Activated CD4-positive, alpha-beta T cell treated with anti-CD3 and anti-CD28 coated beads, Interleukin-2, Interleukin-6, amounts not matched to agents 100 ng/mL and 50 ng/mL, durations not matched to agents 16 hours and 8 hours (primary cell): ENCODE data around the gene ZBTB5.
A peak's percentile ranks its signal among the peaks of the same experiment; 100 is the strongest.
"Not testable (repeated sequence)": the region's sequence is repeated elsewhere in the genome, so short reads cannot be mapped to it uniquely, and the experiment has no call there.

Experiments
- DNase-seq: peaks from one replicate; pipeline ENCODE4 v3.0.0-alpha.2; 2020

ZBTB5 gene

GRCh38 chr9:37465249-37466036, at the start of gene ZBTB5:
TSS of gene ZBTB5 (minus strand) at chr9:37465450. CDS start at chr9:37442551, 22,899 bp downstream.
- peak; percentile 99 for DNase-seq

- no peak for DNase-seq
These were observed 49.7 kb upstream of the ZBTB5 start for GRCh38 chr9:37514999-37515398.

GRCh38 chr9:37514415-37514814, 49.2 kb upstream of the ZBTB5 start:
- not testable (repeated sequence) for DNase-seq

GRCh38 chr9:37512437-37512836, 47.2 kb upstream of the ZBTB5 start:
- no peak for DNase-seq

- no peak for DNase-seq
These were observed 46.1 kb upstream of the ZBTB5 start for GRCh38 chr9:37511016-37512010.

GRCh38 chr9:37510053-37510452, 44.8 kb upstream of the ZBTB5 start:
- DNase-seq, result not testable (repeated sequence)

- DNase-seq, result no peak
These were observed 44.3 kb upstream of the ZBTB5 start for GRCh38 chr9:37509536-37509935.

GRCh38 chr9:37508834-37509206, 43.6 kb upstream of the ZBTB5 start:
- no peak for DNase-seq

- no peak for DNase-seq
These were observed 43.0 kb upstream of the ZBTB5 start for GRCh38 chr9:37508135-37508833.

- no peak for DNase-seq
These were observed 42.4 kb upstream of the ZBTB5 start for GRCh38 chr9:37507566-37508134.

GRCh38 chr9:37504605-37505004, 39.4 kb upstream of the ZBTB5 start:
- DNase-seq, result no peak

- peak; percentile 44 for DNase-seq
These were observed 38.5 kb upstream of the ZBTB5 start for GRCh38 chr9:37503736-37504135.

- DNase-seq, result no peak
These were observed 36.8 kb upstream of the ZBTB5 start for GRCh38 chr9:37501957-37502596.

- DNase-seq, result no peak
These were observed 34.0 kb upstream of the ZBTB5 start for GRCh38 chr9:37499297-37499696.

- no peak for DNase-seq
These were observed 33.2 kb upstream of the ZBTB5 start for GRCh38 chr9:37498457-37498856.

GRCh38 chr9:37497320-37497719, 32.1 kb upstream of the ZBTB5 start:
- DNase-seq, result no peak

- no peak for DNase-seq
These were observed 30.8 kb upstream of the ZBTB5 start for GRCh38 chr9:37496020-37496419.

- DNase-seq, result no peak
These were observed 30.3 kb upstream of the ZBTB5 start for GRCh38 chr9:37495571-37495970.

- no peak for DNase-seq
These were observed 26.7 kb upstream of the ZBTB5 start for GRCh38 chr9:37491939-37492338.

- DNase-seq, result no peak
These were observed 21.6 kb upstream of the ZBTB5 start for GRCh38 chr9:37486616-37487548.

- DNase-seq, result no peak
These were observed 21.0 kb upstream of the ZBTB5 start for GRCh38 chr9:37486256-37486615.
